Endothelial cell of umbilical vein (primary cell): ENCODE data around the gene PDK3. TPM values are rescaled to one million over a fixed set of nuclear protein-coding genes. Genes with fewer than 3 reads are reported as not detected.
A peak's percentile ranks its signal among the peaks of the same experiment; 100 is the strongest.

Experiments
- BruUV-seq: library from RNA; stranded (reverse); fragments of 400-500 nt; replicated peaks from 2 replicates; lab custom pipeline; 2021; lab: Mats Ljungman, UMichigan
- CTCF ChIA-PET: fragments of 300-600, 350-600 bp; sonication (Branson Sonifier 250); formaldehyde crosslinking; loops from one replicate; lab custom pipeline; 2021; ENCODE audit warnings: antibody characterized with exemption, inconsistent platforms; lab: Charles Lee
- POLR2A ChIA-PET: fragments of 300-600, 350-600 bp; sonication (Branson Sonifier 250); formaldehyde crosslinking; loops from one replicate; lab custom pipeline; 2021; ENCODE audit warnings: antibody characterized with exemption, inconsistent platforms; lab: Charles Lee
- DNase-seq: peaks from one replicate; pipeline ENCODE4 v3.0.0-alpha.2; 2011; ENCODE audit warnings: low read depth, low spot score
- FAIRE-seq: peaks from 2 replicates; lab custom pipeline; 2011; peaks lifted over from hg19 to GRCh38; lab: Jason Lieb, UNC
- H2AFZ ChIP-seq: 2 replicates; pipeline ENCODE4 v1.6.0; 2012; ENCODE audit warnings: low read depth, low read length, control low read depth, inconsistent platforms
- H3K27ac ChIP-seq: 2 replicates; pipeline ENCODE4 v1.5.1; 2011; ENCODE audit warnings: low read depth, mild to moderate bottlenecking, control low read depth, low read length, moderate library complexity; ENCODE audit not compliant: insufficient read depth
- H3K27me3 ChIP-seq, 2 experiments: 2 replicates each; pipeline versions ENCODE4 v1.6.0 to v1.6.1; 2011; ENCODE audit warnings: low read length in 2 of 2, mixed read lengths in 1 of 2; ENCODE audit not compliant: control insufficient read depth in 2 of 2, insufficient read depth in 2 of 2
- H3K36me3 ChIP-seq, 2 experiments: 2 replicates in 1 of 2; 3 replicates in 1 of 2; pipeline ENCODE4 v1.5.1; 2011; ENCODE audit warnings: low read length in 2 of 2, mild to moderate bottlenecking in 1 of 2, moderate library complexity in 1 of 2; ENCODE audit not compliant: control insufficient read depth in 2 of 2, insufficient read depth in 2 of 2; ENCODE audit errors: extremely low read depth in 1 of 2
- H3K4me1 ChIP-seq: 3 replicates; pipeline ENCODE4 v1.5.1; 2011; ENCODE audit warnings: mild to moderate bottlenecking, low read length; ENCODE audit not compliant: control insufficient read depth, insufficient read depth; ENCODE audit errors: extremely low read depth
- H3K4me2 ChIP-seq: 2 replicates; pipeline ENCODE4 v1.6.1; 2011; ENCODE audit warnings: low read length, control low read depth, mixed read lengths; ENCODE audit not compliant: insufficient read depth
- H3K4me3 ChIP-seq, 3 experiments: fragments of 200-600 bp in 1 of 3; sonication (generic), shearing (Covaris generic) in 1 of 3; replicated peaks in 1 of 3; 2 replicates each; pipeline ENCODE4 v1.5.1; 2011 to 2016; ENCODE audit warnings: control low read depth in 3 of 3, low read length in 3 of 3, mild to moderate bottlenecking in 2 of 3, inconsistent platforms in 1 of 3, low read depth in 1 of 3, moderate library complexity in 1 of 3; ENCODE audit not compliant: insufficient read depth in 1 of 3
- H3K79me2 ChIP-seq: 2 replicates; pipeline ENCODE4 v1.6.0; 2012; ENCODE audit warnings: low read length, inconsistent platforms; ENCODE audit not compliant: control insufficient read depth, insufficient read depth
- H3K9ac ChIP-seq: replicated peaks from 2 replicates; pipeline ENCODE3; 2011; ENCODE audit warnings: low read length, control low read depth; ENCODE audit not compliant: insufficient read depth; ENCODE audit errors: extremely low read depth
- H3K9me1 ChIP-seq: replicated peaks from 3 replicates; pipeline ENCODE4 v1.6.0; 2011; ENCODE audit warnings: mild to moderate bottlenecking, low read length; ENCODE audit not compliant: control insufficient read depth, insufficient read depth; ENCODE audit errors: extremely low read depth
- H3K9me3 ChIP-seq: replicated peaks from 2 replicates; pipeline ENCODE4 v1.5.1; 2012; ENCODE audit warnings: low read length, inconsistent platforms; ENCODE audit not compliant: control insufficient read depth, insufficient read depth
- H4K20me1 ChIP-seq: replicated peaks from 2 replicates; pipeline ENCODE3; 2011; ENCODE audit warnings: mild to moderate bottlenecking, low read length; ENCODE audit not compliant: control insufficient read depth, insufficient read depth; ENCODE audit errors: extremely low read depth
- CTCF ChIP-seq, 2 donors: IDR thresholded peaks; 1 replicate in 1 of 2; 2 replicates in 1 of 2; pipeline ENCODE4 v1.5.1; 2011; ENCODE audit warnings: low read length in 2 of 2, mild to moderate bottlenecking in 2 of 2, moderate library complexity in 2 of 2, control low read depth in 1 of 2, inconsistent platforms in 1 of 2, low read depth in 1 of 2; ENCODE audit not compliant: insufficient read depth in 1 of 2; ENCODE audit errors: extremely low read depth in 1 of 2
- EZH2 ChIP-seq: IDR thresholded peaks from 2 replicates; pipeline ENCODE4 v1.6.1; 2012; ENCODE audit warnings: borderline replicate concordance, low read depth, mild to moderate bottlenecking, moderate library complexity, low read length, inconsistent platforms; ENCODE audit not compliant: severe bottlenecking
- FOS ChIP-seq: IDR thresholded peaks from 2 replicates; pipeline ENCODE4 v1.6.1; 2011; ENCODE audit warnings: mild to moderate bottlenecking, low read length, moderate library complexity, borderline replicate concordance; ENCODE audit not compliant: insufficient read depth
- GATA2 ChIP-seq: IDR thresholded peaks from 2 replicates; pipeline ENCODE4 v1.7.0; 2011; ENCODE audit warnings: low read depth, mild to moderate bottlenecking, moderate library complexity, mixed read lengths, low read length; ENCODE audit not compliant: insufficient read length, insufficient read depth
- JUN ChIP-seq: IDR thresholded peaks from 2 replicates; pipeline ENCODE4 v1.6.1; 2011; ENCODE audit warnings: borderline replicate concordance, low read depth; ENCODE audit not compliant: insufficient read length, insufficient read depth
- MAX ChIP-seq: IDR thresholded peaks from 2 replicates; pipeline ENCODE4 v1.6.1; 2011; ENCODE audit not compliant: insufficient read depth, insufficient read length
- MYC ChIP-seq: IDR thresholded peaks from one replicate; pipeline ENCODE4 v1.6.1; 2011; ENCODE audit warnings: mild to moderate bottlenecking, low read depth, low read length
- POLR2A ChIP-seq: IDR thresholded peaks from 2 replicates; pipeline ENCODE4 v1.6.1; 2012; ENCODE audit warnings: low read depth, mild to moderate bottlenecking, control low read depth, low read length
- POLR2AphosphoS5 ChIP-seq: IDR thresholded peaks from 2 replicates; pipeline ENCODE4 v1.6.1; 2012; ENCODE audit warnings: low read depth, mild to moderate bottlenecking, control low read depth, low read length, moderate library complexity; ENCODE audit not compliant: insufficient read depth
- dilution Hi-C: fragments of 300-500 bp; cut with MboI; formaldehyde crosslinking; loops from one replicate; pipeline ENCODE4 v1.15.0; 2019; ENCODE audit warnings: low sequenced_read_pairs; ENCODE audit not compliant: extremely low pct_ligation_motif_present
- intact Hi-C: fragments of 100-400 bp; cut with micrococcal nuclease; formaldehyde crosslinking; loops from one replicate; pipeline ENCODE4 v1.10.0; 2022
- polyA plus RNA-seq, 4 experiments: library from polyadenylated mRNA; depleted of rRNA in 3 of 4; stranded (reverse) in 3 of 4; unstranded in 1 of 4; fragments of >200 nt; gene quantifications; 2 replicates each; pipeline versions ENCODE4 v1.2.1 to v1.2.3, GENCODE V29; 2011 to 2012; ENCODE audit warnings: missing spikeins in 1 of 4
- total RNA-seq: library from RNA; stranded (reverse); gene quantifications from 2 replicates; pipeline ENCODE4 v1.2.3, GENCODE V29; 2021

The PDK3 gene
- total and polyA plus RNA-seq, 2 donors (not counting 3 experiments of a cell fraction or from before 2014, with no cell fraction given), result 3.0 to 5.9 TPM

GRCh38 chrX:24466025-24466424 lies 939 bp downstream of the PDK3 start:
- Histone ChIP-seq H3K4me2 (peak overlapping the region; percentile 17), H3K27me3 (no peaks in the 10 kb centered on the region), H4K20me1 (no peaks in the 10 kb centered on the region), H3K36me3 (no peaks in the 10 kb centered on the region), H2AFZ (no peak overlapping the region), H3K79me2 (no peaks in the 10 kb centered on the region), H3K9ac (no peak overlapping the region), H3K9me1 (no peaks in the 10 kb centered on the region), H3K4me3 (no peak overlapping the region), H3K27ac (no peak overlapping the region), H3K9me3 (no peaks in the 10 kb centered on the region), H3K4me1 (no peaks in the 10 kb centered on the region)
- TF ChIP-seq GATA2 (no peak), MYC (no peak), POLR2AphosphoS5 (no peak), MAX (no peak), FOS (no peak), CTCF (IDR thresholded peaks at IDR 0.05; ENCODE audit: extremely low read depth in 1 of 2, insufficient read depth in 1 of 2, low read depth in 1 of 2, low read length in 2 of 2) (no peak), POLR2A (no peak), JUN (no peak), EZH2 (no peak)
- no TSS peak for BruUV-seq
- CTCF ChIA-PET, result no interaction called here
- no peak for DNase-seq
- dilution Hi-C loops, result no loop called here
- POLR2A ChIA-PET, result no interaction called here
- intact Hi-C loops, result no loop called here
- no peak for FAIRE-seq
